GM21526 (cell line): ENCODE measurements around the gene DEXI.

Experiments used
- ATAC-seq: cut with Tn5 transposase; IDR thresholded peaks from one replicate; pipeline ENCODE4 v1.9.1; 2021; ENCODE audit warnings: moderate library complexity; ENCODE audit not compliant: unreplicated experiment, low FRiP score

Gene DEXI

DNA sequence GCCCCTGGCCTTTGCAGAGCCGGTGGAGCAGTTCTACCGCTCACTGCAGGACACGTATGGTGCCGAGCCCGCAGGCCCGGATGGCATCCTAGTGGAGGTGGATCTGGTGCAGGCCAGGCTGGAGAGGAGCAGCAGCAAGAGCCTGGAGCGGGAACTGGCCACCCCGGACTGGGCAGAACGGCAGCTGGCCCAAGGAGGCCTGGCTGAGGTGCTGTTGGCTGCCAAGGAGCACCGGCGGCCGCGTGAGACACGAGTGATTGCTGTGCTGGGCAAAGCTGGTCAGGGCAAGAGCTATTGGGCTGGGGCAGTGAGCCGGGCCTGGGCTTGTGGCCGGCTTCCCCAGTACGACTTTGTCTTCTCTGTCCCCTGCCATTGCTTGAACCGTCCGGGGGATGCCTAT lies 35.8 kb downstream of the DEXI start:
- ATAC-seq: no peak

DNA sequence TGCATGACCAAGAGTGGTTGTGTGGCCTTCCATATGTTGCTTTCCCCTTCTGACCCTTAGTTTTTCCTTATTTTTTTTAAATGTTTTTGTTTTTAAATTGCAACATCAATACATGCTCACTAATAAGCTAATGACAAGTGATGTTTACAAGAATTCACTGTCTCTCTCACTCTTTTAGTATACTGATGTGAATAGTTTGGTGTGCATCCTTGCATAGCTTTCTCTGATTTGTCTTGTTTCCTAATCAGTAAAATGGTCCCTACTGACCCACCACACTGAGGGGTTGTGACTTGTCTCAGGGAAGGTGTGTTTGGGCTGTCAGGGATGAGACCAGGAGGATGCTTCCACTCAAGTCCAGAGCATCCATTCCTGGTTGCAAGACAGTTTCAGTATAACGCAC lies 39.3 kb downstream of the DEXI start:
- ATAC-seq: no peak

DNA sequence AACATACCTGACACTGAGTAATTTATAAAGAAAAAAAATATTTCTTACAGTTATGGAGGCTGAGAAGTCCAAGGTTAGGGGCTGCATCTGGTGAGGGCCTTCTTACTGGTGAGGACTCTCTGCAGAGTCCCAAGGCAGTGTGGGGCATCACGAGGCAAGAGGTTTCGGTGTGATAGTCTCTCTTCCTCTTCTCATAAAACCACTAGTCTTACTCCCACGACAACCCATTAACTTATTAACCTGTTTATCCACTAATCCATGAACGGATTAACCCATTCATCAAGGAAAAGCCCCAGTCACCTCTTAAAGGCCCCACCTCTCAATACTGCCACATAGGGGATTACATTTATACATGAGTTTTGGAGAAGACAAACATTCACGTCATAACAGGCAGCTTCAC lies 45.1 kb downstream of the DEXI start:
- ATAC-seq: peak; percentile 51

DNA sequence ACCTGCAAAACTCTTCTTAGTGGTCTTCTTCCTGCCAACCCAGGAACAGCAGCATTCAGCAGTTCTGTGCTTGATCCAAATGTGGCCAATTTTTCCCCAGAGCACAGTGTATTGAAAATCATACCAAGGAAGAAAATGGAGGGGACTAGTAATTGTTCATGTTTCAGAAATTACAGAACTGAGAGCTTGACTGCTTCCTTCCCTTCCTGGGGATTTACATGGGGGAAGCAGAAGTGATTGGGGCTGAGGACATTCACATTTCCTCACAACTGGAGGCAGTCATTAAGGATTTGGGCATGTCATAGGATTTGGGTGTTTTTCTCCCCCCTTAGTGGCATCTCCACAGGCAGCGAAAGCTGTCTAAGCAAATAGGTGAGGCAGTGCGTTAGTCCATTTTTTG lies 45.5 kb downstream of the DEXI start:
- ATAC-seq: no peak

DNA sequence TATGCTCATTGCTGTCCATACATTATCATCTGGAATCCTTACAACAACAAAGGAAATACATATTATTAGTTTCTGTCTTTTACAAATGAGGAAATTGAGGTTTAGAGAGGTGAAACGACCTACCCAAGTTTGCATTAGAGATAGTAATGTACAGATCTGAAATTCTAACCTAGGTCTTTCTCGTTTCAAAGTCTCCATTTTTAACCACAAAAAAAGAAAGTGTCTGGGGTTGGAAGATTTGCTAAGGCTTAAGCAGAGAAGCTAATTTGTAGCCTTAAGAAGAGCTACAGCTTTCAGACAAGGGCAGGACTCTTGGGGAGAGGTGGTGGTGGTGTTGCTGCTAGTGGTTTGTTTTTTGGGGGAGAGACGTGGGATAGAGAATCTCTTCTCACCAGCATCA lies 46.1 kb downstream of the DEXI start:
- ATAC-seq: no peak

DNA sequence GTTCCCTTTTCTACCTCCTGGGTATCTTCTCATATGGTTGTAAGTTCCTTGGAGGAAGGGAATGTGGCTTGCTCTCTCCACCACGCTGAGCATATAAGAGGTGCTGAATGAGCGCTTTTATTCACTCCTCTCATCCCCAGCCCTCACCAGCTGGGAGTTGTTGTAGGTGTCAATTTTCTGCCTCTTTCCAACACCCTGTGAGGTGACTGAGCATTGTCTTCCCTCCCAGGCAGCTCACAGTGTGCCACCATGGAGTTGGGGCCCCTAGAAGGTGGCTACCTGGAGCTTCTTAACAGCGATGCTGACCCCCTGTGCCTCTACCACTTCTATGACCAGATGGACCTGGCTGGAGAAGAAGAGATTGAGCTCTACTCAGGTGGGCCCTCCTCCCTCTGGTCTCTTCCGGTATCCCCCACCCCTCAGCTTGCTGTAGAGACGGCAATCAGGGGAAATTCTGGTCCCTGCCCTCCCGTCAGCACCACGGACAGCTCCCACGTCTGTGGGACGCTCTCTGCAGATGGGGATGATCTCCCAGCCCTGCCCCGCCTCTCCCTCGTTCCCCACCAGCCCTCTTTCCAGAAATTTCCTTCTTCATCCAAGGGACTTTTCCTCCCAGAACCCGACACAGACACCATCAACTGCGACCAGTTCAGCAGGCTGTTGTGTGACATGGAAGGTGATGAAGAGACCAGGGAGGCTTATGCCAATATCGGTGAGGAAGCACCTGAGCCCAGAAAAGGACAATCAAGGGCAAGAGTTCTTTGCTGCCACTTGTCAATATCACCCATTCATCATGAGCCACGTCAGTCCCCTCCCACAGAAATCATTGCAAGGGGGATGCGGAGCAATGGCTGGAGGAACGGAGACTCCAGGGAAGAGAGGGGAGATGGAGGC lies 47.0 kb downstream of the DEXI start:
- no peak for ATAC-seq

DNA sequence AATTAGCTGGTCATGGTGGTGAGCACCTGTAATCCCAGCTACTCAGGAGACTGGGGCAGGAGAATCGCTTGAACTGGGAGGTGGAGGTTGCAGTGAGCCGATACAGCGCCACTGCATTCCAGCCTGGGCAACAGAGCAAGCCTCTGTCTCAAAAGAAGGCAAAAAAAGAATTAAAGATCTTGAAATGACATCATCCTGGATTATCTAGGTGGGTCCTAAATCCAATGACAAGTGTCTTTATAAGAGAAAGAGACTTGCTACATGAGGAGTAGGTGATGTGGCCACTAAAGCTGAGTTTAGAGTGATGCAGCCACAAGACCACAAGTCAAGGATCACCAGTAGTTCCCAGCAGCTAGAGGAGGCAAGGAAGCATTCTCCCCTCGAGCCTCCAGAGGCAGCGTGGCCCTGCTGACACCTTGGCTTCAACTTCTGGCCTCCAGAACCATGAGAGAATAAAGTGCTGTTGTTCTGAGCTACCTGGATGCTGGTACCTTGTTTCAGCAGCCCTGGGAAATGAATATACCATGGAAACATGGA lies 49.4 kb downstream of the DEXI start:
- no peak for ATAC-seq

DNA sequence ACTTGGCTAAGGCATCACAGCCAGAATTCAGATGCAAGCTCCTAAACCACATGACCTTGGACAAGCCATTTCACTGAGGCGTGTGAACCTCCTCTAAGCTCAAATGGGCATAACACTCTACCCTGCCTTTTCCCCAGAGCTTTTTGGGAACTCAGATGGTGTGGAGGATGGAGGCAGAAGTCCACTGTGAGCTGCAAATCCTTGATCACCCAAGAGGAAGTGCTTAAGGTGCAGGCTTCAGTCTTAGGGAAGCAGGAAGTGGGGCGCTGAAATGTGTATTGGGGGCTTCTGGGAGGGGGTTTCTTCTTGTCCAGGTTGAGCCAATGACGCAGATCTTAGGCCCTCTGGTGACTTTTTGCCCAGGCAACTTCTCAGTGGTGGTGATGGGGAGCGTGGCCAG lies 52.4 kb downstream of the DEXI start:
- ATAC-seq: no peak

DNA sequence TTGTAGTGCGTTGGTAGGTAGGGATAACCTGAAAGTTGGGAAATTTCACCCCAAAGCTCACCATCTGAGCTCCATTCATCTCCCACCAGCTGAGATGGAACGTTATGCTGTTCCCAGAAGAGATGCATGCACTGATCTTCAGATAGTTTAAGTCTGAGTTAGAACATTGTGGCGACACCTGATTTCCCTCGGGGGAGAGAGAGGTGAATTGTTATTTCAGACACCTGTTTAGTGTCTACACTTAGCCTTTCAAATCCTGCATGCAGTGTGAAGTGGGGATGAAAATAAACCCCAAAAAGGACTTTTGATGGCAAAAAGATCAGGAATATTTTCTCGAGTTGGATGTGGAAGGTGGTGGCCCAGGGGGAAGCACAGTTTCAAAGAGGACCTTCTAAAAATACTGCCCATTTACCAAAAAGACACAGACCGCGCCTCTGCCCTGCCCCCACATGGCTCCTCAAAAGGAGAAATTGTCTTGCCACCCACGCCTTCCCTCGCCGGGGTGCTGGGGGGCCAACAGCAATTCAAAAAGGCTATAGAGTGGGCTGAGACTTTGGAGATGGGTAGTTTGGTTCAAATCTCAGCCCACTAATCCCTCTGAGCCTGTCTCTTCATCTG lies 53.8 kb downstream of the DEXI start:
- no peak for ATAC-seq

DNA sequence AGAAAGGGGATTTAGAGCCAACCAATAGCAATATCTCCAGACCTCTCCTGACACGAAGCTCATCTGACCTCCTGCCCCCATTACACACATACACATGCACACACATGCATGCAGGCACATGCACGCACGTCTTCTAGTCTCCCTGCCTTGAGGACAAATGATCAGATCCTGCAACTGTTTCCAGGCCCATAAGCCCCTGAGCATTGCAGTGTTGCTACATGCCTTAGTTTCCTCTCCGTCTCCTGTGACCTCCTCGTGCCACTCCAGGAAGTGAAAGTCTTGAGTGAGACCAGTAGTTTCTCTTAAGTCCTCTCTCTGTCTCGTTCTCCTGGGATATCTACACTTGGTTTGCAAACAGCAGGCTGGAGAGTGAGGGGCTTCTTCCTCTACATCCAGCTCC lies 57.0 kb downstream of the DEXI start:
- no peak for ATAC-seq

DNA sequence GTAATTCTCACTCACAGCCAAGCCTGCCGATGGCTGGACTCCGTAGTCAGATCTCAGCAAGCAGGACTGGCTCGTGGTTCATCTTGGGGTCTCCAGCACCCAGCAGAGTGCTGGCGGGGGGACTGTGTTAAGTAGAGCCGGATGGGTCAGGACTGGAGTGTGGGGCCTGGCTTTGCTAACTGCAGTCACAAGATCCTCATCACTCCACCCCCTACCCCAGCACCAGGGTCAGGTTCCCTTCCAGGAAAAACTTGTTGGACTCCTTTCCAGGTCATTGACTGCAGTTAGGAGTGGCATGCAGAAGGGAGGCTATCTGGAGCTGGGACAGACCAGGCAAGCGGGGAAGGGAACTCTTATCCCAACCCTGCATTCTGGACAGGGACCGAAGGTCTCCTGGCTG lies 59.3 kb downstream of the DEXI start:
- ATAC-seq: no peak

DNA sequence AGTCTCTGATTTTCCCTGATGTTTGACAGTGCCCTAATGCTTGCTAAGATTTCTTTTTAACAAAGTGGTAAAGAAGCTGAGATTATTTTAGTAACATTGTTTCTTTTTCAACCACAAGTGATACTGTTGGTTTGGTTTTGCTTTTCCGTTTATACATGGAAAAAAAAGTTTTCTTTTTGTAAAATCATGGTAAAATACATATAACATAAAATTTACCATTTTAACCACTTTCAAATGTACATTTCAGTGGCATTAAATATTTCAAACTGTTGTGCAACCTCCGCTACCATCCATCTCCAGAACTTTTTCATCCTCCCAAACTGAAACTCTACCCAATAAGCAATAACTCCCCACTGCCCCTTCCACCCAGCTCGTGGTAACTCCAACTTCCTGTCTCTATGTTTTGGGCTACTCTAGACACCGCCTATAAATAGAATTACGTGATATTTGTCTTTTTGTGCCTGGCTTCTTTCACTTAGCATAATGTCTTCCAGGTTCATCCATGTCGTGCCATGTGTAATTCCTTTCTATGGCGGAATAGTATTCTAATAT lies 60.7 kb downstream of the DEXI start:
- no peak for ATAC-seq

DNA sequence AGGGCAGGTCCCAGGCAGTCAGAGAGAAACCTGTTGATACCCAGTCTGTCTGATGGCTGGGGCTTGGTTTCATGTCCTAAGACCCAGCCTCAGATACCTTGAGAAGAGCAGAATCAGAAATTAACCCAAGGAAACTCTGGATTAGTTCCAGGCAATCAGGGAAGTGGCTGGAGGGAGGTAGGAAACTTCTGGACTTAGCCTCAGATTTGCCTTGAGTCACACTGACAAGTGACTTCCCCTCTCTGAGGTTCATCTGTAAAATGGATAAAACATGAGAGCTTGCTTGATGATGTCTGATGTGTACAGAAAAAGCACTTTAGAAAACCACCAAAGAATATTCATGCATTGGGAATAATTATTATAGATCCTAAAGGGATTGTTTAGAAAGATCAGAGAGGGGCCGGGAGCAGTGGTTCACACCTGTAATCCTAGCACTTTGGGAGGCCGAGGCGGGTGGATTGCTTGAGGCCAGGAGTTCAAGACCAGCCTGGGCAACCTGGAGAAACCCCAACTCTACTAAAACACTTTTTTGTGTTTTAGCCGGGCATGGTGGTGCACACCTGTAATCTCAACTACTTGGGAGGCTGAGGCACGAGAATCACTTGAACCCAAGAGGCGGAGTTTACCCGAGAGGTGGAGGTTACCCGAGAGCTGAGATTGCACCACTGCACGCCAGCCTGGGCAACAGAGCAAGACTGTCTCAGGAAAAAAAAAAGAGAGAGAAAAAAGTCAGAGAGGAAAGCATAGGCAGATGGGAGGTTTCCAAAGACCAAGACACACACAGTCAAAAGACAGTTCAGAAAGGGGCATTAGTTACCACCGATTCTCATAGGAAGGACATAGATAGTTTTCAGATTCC lies 61.4 kb downstream of the DEXI start:
- no peak for ATAC-seq

DNA sequence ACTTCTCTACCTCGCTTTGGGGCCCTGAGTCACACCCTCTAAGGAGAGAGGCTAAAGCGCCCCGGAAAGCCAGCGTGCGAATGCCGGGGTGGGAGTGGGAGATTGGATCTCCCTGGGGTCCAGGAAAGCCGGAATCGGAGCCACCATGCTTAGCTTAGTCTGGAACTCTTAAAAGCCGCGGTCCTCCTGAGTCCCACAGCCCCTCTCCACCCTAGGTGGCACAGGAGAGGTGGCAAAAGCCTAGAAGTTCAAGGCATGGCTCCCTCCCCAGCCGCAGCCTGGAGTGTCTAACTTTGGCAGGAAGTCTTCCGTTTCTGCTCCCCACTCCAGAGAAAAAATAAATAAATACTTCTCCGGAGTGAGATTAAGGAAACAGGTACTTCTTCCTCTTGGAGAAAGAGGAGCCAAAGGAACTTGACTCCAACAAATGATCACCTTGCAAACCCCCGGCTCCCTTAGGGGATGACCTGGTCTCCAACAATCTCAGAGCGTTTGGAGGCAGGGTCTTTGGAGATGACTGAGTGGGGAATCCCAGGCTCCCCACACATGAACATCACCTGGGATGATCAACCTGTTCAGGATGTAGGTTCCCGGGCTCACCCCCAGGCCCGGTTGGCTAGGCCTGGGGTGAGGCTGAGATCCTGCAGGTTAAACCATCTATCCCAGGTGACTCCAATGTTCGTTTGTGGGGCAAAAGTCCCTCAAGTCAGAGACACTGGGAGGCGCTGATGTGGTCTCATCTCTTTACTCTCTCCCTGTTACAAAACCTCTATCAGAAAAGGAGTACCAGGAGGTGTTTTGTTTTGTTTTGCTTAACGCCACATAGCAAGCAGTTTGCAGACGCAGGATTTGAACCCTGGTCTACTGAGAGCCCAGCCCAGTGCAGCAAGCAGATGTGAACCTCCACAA lies 62.3 kb downstream of the DEXI start:
- no peak for ATAC-seq
